ENCODE data around the gene CXCL1. TPM values are rescaled to one million over a fixed set of nuclear protein-coding genes. Genes with fewer than 3 reads are reported as not detected.

Gene CXCL1
- total RNA-seq, 1 donor from 2014 or later, result not detected

DNA sequence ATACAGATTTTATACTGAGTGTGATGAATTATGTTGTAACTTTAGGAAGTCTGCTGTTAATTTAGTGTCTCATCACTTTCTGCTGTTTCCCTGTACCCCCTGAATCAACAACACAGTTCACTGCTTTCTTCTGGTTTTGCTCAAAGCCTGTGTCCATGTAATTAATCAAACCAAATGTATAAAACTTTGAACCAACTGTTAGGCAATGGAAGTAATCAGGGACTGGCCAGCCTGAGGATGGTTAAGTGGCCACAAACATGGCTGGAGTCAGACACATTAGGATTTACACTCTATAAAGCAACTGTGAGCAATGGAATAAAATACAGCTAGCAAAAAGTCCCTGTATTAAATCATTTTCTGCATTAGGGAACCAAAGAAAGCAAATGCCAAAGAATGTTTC lies 42.6 kb downstream of the CXCL1 start:
- no peaks in the 10 kb centered on the region for H3K27me3 Mint-ChIP-seq (ENCODE audit: low read depth)
- H3K4me1 Mint-ChIP-seq, result no peaks in the 10 kb centered on the region
- no peak overlapping the region for H3K4me3 Mint-ChIP-seq
- no peak overlapping the region for H3K27ac Mint-ChIP-seq (ENCODE audit: unreplicated experiment)
- H3K9me3 Mint-ChIP-seq, result peaks cover 4% of the 10 kb centered on the region
- TF ChIP-seq, protein P1, sequence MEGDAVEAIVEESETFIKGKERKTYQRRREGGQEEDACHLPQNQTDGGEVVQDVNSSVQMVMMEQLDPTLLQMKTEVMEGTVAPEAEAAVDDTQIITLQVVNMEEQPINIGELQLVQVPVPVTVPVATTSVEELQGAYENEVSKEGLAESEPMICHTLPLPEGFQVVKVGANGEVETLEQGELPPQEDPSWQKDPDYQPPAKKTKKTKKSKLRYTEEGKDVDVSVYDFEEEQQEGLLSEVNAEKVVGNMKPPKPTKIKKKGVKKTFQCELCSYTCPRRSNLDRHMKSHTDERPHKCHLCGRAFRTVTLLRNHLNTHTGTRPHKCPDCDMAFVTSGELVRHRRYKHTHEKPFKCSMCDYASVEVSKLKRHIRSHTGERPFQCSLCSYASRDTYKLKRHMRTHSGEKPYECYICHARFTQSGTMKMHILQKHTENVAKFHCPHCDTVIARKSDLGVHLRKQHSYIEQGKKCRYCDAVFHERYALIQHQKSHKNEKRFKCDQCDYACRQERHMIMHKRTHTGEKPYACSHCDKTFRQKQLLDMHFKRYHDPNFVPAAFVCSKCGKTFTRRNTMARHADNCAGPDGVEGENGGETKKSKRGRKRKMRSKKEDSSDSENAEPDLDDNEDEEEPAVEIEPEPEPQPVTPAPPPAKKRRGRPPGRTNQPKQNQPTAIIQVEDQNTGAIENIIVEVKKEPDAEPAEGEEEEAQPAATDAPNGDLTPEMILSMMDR (conservative IDR thresholded peaks at IDR 0.05), result no peak
- DNase-seq (ENCODE audit: low read depth, low spot score), result no peak
- no peaks in the 10 kb centered on the region for H3K36me3 Mint-ChIP-seq (ENCODE audit: low read depth)

DNA sequence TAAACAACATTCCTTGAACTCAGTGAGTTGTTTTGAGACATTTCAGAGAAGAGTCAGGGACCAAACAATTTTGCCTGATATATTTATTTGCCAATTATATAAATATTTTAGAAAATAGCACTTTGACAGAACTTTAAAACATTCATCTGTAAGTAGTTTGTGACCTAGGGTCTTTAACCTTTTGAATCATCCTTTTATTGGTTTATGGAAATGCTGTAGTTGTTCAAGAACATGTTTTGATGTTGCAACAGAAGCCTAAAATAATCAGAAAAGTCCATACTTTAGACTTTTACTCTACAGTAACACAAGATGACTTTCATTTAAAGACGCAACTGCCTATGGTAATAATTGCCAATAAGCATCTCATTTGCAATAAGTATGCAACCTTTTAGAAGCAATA lies 43.0 kb downstream of the CXCL1 start:
- TF ChIP-seq, protein P1 (conservative IDR thresholded peaks at IDR 0.05), result no peak
- Mint-ChIP-seq H3K27me3 (ENCODE audit: low read depth) (no peaks in the 10 kb centered on the region), H3K4me1 (no peaks in the 10 kb centered on the region), H3K36me3 (ENCODE audit: low read depth) (no peaks in the 10 kb centered on the region), H3K4me3 (no peak overlapping the region), H3K27ac (ENCODE audit: unreplicated experiment) (no peak overlapping the region), H3K9me3 (peaks cover 4% of the 10 kb centered on the region)
- DNase-seq (ENCODE audit: low read depth, low spot score), result no peak

GRCh38 chr4:73914071-73914470 lies 44.9 kb downstream of the CXCL1 start:
- DNase-seq (ENCODE audit: low read depth, low spot score), result no peak
- H3K36me3 Mint-ChIP-seq (ENCODE audit: low read depth), result no peaks in the 10 kb centered on the region
- peaks cover 4% of the 10 kb centered on the region for H3K9me3 Mint-ChIP-seq
- TF ChIP-seq, protein P1 (conservative IDR thresholded peaks at IDR 0.05), result no peak
- H3K27me3 Mint-ChIP-seq (ENCODE audit: low read depth), result no peaks in the 10 kb centered on the region
- H3K4me3 Mint-ChIP-seq, result no peak overlapping the region
- H3K4me1 Mint-ChIP-seq, result no peaks in the 10 kb centered on the region
- no peak overlapping the region for H3K27ac Mint-ChIP-seq (ENCODE audit: unreplicated experiment)

- Mint-ChIP-seq H3K36me3 (ENCODE audit: low read depth) (no peaks in the 10 kb centered on the region), H3K9me3 (no peaks in the 10 kb centered on the region), H3K4me3 (no peak overlapping the region), H3K27me3 (ENCODE audit: low read depth) (no peaks in the 10 kb centered on the region), H3K4me1 (no peaks in the 10 kb centered on the region), H3K27ac (ENCODE audit: unreplicated experiment) (no peak overlapping the region)
- DNase-seq (ENCODE audit: low read depth, low spot score), result no peak
- TF ChIP-seq, protein P1 (conservative IDR thresholded peaks at IDR 0.05), result no peak
Observed at GRCh38 chr4:73916172-73916925, 47.2 kb downstream of the CXCL1 start.

DNA sequence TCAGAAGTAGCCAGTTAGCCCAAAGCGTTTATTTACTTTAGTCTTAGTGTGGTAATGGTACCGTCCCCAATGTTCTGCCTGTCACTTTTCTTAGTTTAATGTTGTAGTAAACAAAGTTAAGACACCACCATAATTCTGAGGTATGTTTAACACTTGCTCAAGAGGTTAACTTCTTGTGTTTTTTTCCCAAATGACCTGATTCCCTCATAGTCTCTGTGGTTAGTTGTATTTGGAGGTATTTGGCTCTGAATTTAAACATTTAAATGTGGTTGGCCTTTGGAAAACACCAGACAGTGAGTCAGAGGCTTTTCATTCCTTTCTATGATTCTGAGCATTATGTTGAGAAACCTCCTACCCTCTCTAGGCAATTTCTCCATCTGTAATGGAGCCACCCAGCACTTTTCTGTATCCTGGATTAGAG lies 47.9 kb downstream of the CXCL1 start:
- TF ChIP-seq, protein P1 (conservative IDR thresholded peaks at IDR 0.05), result no peak
- no peaks in the 10 kb centered on the region for H3K36me3 Mint-ChIP-seq (ENCODE audit: low read depth)
- no peak for DNase-seq (ENCODE audit: low read depth, low spot score)
- H3K9me3 Mint-ChIP-seq, result no peaks in the 10 kb centered on the region
- H3K4me1 Mint-ChIP-seq, result no peaks in the 10 kb centered on the region
- no peaks in the 10 kb centered on the region for H3K27me3 Mint-ChIP-seq (ENCODE audit: low read depth)
- H3K4me3 Mint-ChIP-seq, result no peak overlapping the region
- H3K27ac Mint-ChIP-seq (ENCODE audit: unreplicated experiment), result no peak overlapping the region

Data from neural crest cell (in vitro differentiated cells).